Measurements from ENCODE around the gene LANCL3.
"Not testable (repeated sequence)": the region's sequence is repeated elsewhere in the genome, so short reads cannot be mapped to it uniquely, and the experiment has no call there.

LANCL3 gene

GRCh38 chrX:37573121-37573520 is 1.7 kb downstream of the LANCL3 start:
- not testable (repeated sequence) for H3K4me3 ChIP-seq (ENCODE audit: low read length); H3K9ac ChIP-seq (ENCODE audit: low read length); H3K9me3 ChIP-seq (ENCODE audit: control insufficient read depth, low read depth, low read length); H3K4me1 ChIP-seq (ENCODE audit: control insufficient read depth, low read depth, low read length); H3K36me3 ChIP-seq (ENCODE audit: control insufficient read depth, low read depth, low read length); H3K27ac ChIP-seq (ENCODE audit: low read length)
- peaks cover 12% of the 10 kb centered on the region for H3K27me3 ChIP-seq (ENCODE audit: control insufficient read depth, insufficient read depth, low read length)

GRCh38 chrX:37578045-37578444 is 6.6 kb downstream of the LANCL3 start:
- no peaks in the 10 kb centered on the region for H3K9me3 ChIP-seq (ENCODE audit: control insufficient read depth, low read depth, low read length)
- no peak overlapping the region for H3K4me3 ChIP-seq (ENCODE audit: low read length)
- no peak overlapping the region for H3K27ac ChIP-seq (ENCODE audit: low read length)
- H3K27me3 ChIP-seq (ENCODE audit: control insufficient read depth, insufficient read depth, low read length) = no peaks in the 10 kb centered on the region
- no peaks in the 10 kb centered on the region for H3K36me3 ChIP-seq (ENCODE audit: control insufficient read depth, low read depth, low read length)
- no peaks in the 10 kb centered on the region for H3K4me1 ChIP-seq (ENCODE audit: control insufficient read depth, low read depth, low read length)
- no peak overlapping the region for H3K9ac ChIP-seq (ENCODE audit: low read length)

- H3K4me3 ChIP-seq (ENCODE audit: low read length) = no peak overlapping the region
- no peak overlapping the region for H3K27ac ChIP-seq (ENCODE audit: low read length)
- H3K36me3 ChIP-seq (ENCODE audit: control insufficient read depth, low read depth, low read length) = no peaks in the 10 kb centered on the region
- no peaks in the 10 kb centered on the region for H3K9me3 ChIP-seq (ENCODE audit: control insufficient read depth, low read depth, low read length)
- no peaks in the 10 kb centered on the region for H3K4me1 ChIP-seq (ENCODE audit: control insufficient read depth, low read depth, low read length)
- H3K27me3 ChIP-seq (ENCODE audit: control insufficient read depth, insufficient read depth, low read length) = no peaks in the 10 kb centered on the region
- H3K9ac ChIP-seq (ENCODE audit: low read length) = no peak overlapping the region
These were observed 8.6 kb downstream of the LANCL3 start for GRCh38 chrX:37580080-37580479.

GRCh38 chrX:37587337-37587736 is 15.9 kb downstream of the LANCL3 start:
- H3K4me1 ChIP-seq (ENCODE audit: control insufficient read depth, low read depth, low read length); H3K9ac ChIP-seq (ENCODE audit: low read length); H3K27me3 ChIP-seq (ENCODE audit: control insufficient read depth, insufficient read depth, low read length): not testable (repeated sequence)

GRCh38 chrX:37590047-37590446 is 18.6 kb downstream of the LANCL3 start:
- H3K4me3 ChIP-seq (ENCODE audit: low read length) = no peak overlapping the region
- peaks cover 11% of the 10 kb centered on the region for H3K9me3 ChIP-seq (ENCODE audit: control insufficient read depth, low read depth, low read length)

More at GRCh38 chrX:37587337-37587736, 15.9 kb downstream of the LANCL3 start:
- H3K9me3 ChIP-seq (ENCODE audit: control insufficient read depth, low read depth, low read length); H3K36me3 ChIP-seq (ENCODE audit: control insufficient read depth, low read depth, low read length); H3K27ac ChIP-seq (ENCODE audit: low read length); H3K4me3 ChIP-seq (ENCODE audit: low read length): not testable (repeated sequence)

GRCh38 chrX:37594755-37595382 is 23.4 kb downstream of the LANCL3 start:
- no peak overlapping the region for H3K27ac ChIP-seq (ENCODE audit: low read length)
- no peaks in the 10 kb centered on the region for H3K36me3 ChIP-seq (ENCODE audit: control insufficient read depth, low read depth, low read length)
- no peaks in the 10 kb centered on the region for H3K4me1 ChIP-seq (ENCODE audit: control insufficient read depth, low read depth, low read length)
- no peaks in the 10 kb centered on the region for H3K27me3 ChIP-seq (ENCODE audit: control insufficient read depth, insufficient read depth, low read length)
- H3K9me3 ChIP-seq (ENCODE audit: control insufficient read depth, low read depth, low read length) = peaks cover 14% of the 10 kb centered on the region
- H3K4me3 ChIP-seq (ENCODE audit: low read length) = no peak overlapping the region
- no peak overlapping the region for H3K9ac ChIP-seq (ENCODE audit: low read length)

More at GRCh38 chrX:37590047-37590446, 18.6 kb downstream of the LANCL3 start:
- no peak overlapping the region for H3K9ac ChIP-seq (ENCODE audit: low read length)
- no peaks in the 10 kb centered on the region for H3K27me3 ChIP-seq (ENCODE audit: control insufficient read depth, insufficient read depth, low read length)
- no peak overlapping the region for H3K27ac ChIP-seq (ENCODE audit: low read length)
- H3K4me1 ChIP-seq (ENCODE audit: control insufficient read depth, low read depth, low read length) = no peaks in the 10 kb centered on the region
- no peaks in the 10 kb centered on the region for H3K36me3 ChIP-seq (ENCODE audit: control insufficient read depth, low read depth, low read length)

- Histone ChIP-seq H3K27me3 (ENCODE audit: control insufficient read depth, insufficient read depth, low read length) (no peaks in the 10 kb centered on the region), H3K36me3 (ENCODE audit: control insufficient read depth, low read depth, low read length) (no peaks in the 10 kb centered on the region), H3K9ac (ENCODE audit: low read length) (no peak overlapping the region), H3K9me3 (ENCODE audit: control insufficient read depth, low read depth, low read length) (peaks cover 13% of the 10 kb centered on the region), H3K4me3 (ENCODE audit: low read length) (no peak overlapping the region), H3K4me1 (ENCODE audit: control insufficient read depth, low read depth, low read length) (no peaks in the 10 kb centered on the region), H3K27ac (ENCODE audit: low read length) (no peak overlapping the region)
These were observed 28.3 kb downstream of the LANCL3 start for GRCh38 chrX:37599729-37600128.

- Histone ChIP-seq H3K9ac (ENCODE audit: low read length) (no peak overlapping the region), H3K27ac (ENCODE audit: low read length) (no peak overlapping the region), H3K27me3 (ENCODE audit: control insufficient read depth, insufficient read depth, low read length) (no peaks in the 10 kb centered on the region), H3K4me1 (ENCODE audit: control insufficient read depth, low read depth, low read length) (no peaks in the 10 kb centered on the region), H3K36me3 (ENCODE audit: control insufficient read depth, low read depth, low read length) (no peaks in the 10 kb centered on the region), H3K4me3 (ENCODE audit: low read length) (no peak overlapping the region), H3K9me3 (ENCODE audit: control insufficient read depth, low read depth, low read length) (peaks cover 17% of the 10 kb centered on the region)
These were observed 32.5 kb downstream of the LANCL3 start for GRCh38 chrX:37603938-37604409.

- Histone ChIP-seq H3K27ac (ENCODE audit: low read length) (no peak overlapping the region), H3K36me3 (ENCODE audit: control insufficient read depth, low read depth, low read length) (no peaks in the 10 kb centered on the region), H3K9me3 (ENCODE audit: control insufficient read depth, low read depth, low read length) (peaks cover 23% of the 10 kb centered on the region), H3K4me3 (ENCODE audit: low read length) (no peak overlapping the region), H3K9ac (ENCODE audit: low read length) (no peak overlapping the region), H3K4me1 (ENCODE audit: control insufficient read depth, low read depth, low read length) (no peaks in the 10 kb centered on the region), H3K27me3 (ENCODE audit: control insufficient read depth, insufficient read depth, low read length) (no peaks in the 10 kb centered on the region)
These were observed 35.8 kb downstream of the LANCL3 start for GRCh38 chrX:37607243-37607642.

GRCh38 chrX:37608156-37608555 is 36.7 kb downstream of the LANCL3 start:
- no peaks in the 10 kb centered on the region for H3K36me3 ChIP-seq (ENCODE audit: control insufficient read depth, low read depth, low read length)
- H3K9ac ChIP-seq (ENCODE audit: low read length) = no peak overlapping the region
- H3K4me1 ChIP-seq (ENCODE audit: control insufficient read depth, low read depth, low read length) = no peaks in the 10 kb centered on the region
- H3K9me3 ChIP-seq (ENCODE audit: control insufficient read depth, low read depth, low read length) = peaks cover 25% of the 10 kb centered on the region
- no peak overlapping the region for H3K27ac ChIP-seq (ENCODE audit: low read length)
- H3K4me3 ChIP-seq (ENCODE audit: low read length) = no peak overlapping the region
- no peaks in the 10 kb centered on the region for H3K27me3 ChIP-seq (ENCODE audit: control insufficient read depth, insufficient read depth, low read length)

- Histone ChIP-seq H3K9me3 (ENCODE audit: control insufficient read depth, low read depth, low read length) (peaks cover 28% of the 10 kb centered on the region), H3K36me3 (ENCODE audit: control insufficient read depth, low read depth, low read length) (no peaks in the 10 kb centered on the region), H3K9ac (ENCODE audit: low read length) (no peak overlapping the region), H3K4me1 (ENCODE audit: control insufficient read depth, low read depth, low read length) (no peaks in the 10 kb centered on the region), H3K27ac (ENCODE audit: low read length) (no peak overlapping the region), H3K4me3 (ENCODE audit: low read length) (no peak overlapping the region), H3K27me3 (ENCODE audit: control insufficient read depth, insufficient read depth, low read length) (no peaks in the 10 kb centered on the region)
These were observed 38.3 kb downstream of the LANCL3 start for GRCh38 chrX:37609727-37610126.

GRCh38 chrX:37613933-37614332 is 42.5 kb downstream of the LANCL3 start:
- H3K27ac ChIP-seq (ENCODE audit: low read length) = no peak overlapping the region
- peaks cover 28% of the 10 kb centered on the region for H3K9me3 ChIP-seq (ENCODE audit: control insufficient read depth, low read depth, low read length)
- H3K4me3 ChIP-seq (ENCODE audit: low read length) = no peak overlapping the region
- H3K27me3 ChIP-seq (ENCODE audit: control insufficient read depth, insufficient read depth, low read length) = no peaks in the 10 kb centered on the region
- H3K9ac ChIP-seq (ENCODE audit: low read length) = no peak overlapping the region
- H3K4me1 ChIP-seq (ENCODE audit: control insufficient read depth, low read depth, low read length) = no peaks in the 10 kb centered on the region
- no peaks in the 10 kb centered on the region for H3K36me3 ChIP-seq (ENCODE audit: control insufficient read depth, low read depth, low read length)

Measured in iPS-18a (cell line).